Posterior vena cava (tissue), 2 donors: ENCODE data around the gene RALGPS1. TPM values are rescaled to one million over a fixed set of nuclear protein-coding genes. Genes with fewer than 3 reads are reported as not detected.

ENCODE experiments used
- DNase-seq: peaks from one replicate; pipeline ENCODE4 v3.0.0-alpha.2; 2020; ENCODE audit warnings: low spot score
- intact Hi-C, 2 donors: fragments of 100-400 bp; cut with DNase I; formaldehyde crosslinking; loops; one replicate each; pipeline versions ENCODE4 v1.14.1 to v1.14.2; 2022 to 2023
- total RNA-seq, 2 donors: library from RNA; stranded (reverse); fragmentation: NEBNext Ultra II Directional; extraction: Animal tissue kit (Norgen Biotek cat#: 25700); gene quantifications; one replicate each; pipeline ENCODE4 v1.2.1, GENCODE V29; 2021
- donor health status: DM: yes; HTN: yes; CAD: no.
- donor health status: DM: yes; HTN: yes; CAD: no.

RALGPS1 gene
- total RNA-seq, 2 donors from 2014 or later, result 6.4 to 7.8 TPM

DNA sequence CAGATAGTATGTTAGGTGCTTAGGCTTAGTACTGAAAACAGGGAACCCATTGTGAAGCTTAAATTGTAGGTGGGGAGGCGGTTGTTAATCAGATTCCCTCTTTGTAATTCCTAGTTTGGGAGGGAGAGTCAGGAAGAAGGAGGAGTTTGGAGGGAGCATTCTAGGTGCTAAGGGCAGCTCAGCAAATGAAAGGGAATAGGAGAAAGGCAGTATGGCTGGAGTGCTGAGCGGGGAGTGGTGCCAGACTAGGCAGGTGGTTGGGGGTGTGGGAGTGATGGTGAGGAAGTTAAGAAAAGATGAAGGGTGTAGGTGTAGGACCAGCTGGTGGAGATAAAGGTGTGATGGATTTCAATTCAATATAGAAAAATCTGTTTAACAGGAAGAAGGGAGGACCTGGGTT is 338.9 kb downstream of the RALGPS1 start:
- DNase-seq, result no peak
- intact Hi-C loops, result no loop called here

DNA sequence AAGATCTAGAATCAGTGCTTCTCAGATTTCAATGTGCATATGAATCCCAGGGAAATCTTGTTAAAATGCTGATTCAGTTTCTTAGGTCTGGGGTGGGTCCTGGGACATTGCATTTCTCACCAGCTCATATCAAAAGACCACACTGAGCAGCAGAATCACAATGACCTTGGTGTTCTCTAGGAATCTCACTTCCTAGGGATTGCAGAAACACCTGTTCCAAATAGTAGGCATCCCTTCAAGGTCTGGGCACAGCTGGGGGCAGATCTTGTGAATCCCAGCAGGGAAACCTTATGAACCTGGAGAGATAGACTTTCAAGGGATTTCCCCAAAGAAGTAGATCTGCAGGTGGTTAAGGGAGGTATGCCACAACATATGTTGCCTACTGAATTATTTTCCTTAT is 341.1 kb downstream of the RALGPS1 start:
- no peak for DNase-seq
- intact Hi-C loops, result no loop called here

DNA sequence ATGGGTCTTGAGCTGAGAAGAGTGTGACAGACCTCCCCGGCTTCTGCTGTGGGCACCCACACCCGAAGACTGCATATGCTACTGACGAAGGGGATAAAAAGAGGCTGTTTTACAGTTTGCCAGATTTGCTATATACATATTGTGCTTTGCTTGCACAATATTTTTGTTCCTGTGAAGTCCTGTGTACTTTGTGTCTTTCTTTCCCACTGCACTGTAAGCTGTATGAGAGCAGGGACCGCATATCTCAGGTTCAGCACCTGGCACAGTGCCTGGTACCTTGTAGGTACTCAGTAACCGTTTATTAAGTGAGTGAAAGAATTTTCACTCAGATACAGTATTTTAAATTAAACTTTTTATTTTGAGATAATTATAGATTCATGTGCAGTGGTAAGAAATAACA is 341.7 kb downstream of the RALGPS1 start:
- intact Hi-C loops, result no loop called here
- DNase-seq, result no peak

DNA sequence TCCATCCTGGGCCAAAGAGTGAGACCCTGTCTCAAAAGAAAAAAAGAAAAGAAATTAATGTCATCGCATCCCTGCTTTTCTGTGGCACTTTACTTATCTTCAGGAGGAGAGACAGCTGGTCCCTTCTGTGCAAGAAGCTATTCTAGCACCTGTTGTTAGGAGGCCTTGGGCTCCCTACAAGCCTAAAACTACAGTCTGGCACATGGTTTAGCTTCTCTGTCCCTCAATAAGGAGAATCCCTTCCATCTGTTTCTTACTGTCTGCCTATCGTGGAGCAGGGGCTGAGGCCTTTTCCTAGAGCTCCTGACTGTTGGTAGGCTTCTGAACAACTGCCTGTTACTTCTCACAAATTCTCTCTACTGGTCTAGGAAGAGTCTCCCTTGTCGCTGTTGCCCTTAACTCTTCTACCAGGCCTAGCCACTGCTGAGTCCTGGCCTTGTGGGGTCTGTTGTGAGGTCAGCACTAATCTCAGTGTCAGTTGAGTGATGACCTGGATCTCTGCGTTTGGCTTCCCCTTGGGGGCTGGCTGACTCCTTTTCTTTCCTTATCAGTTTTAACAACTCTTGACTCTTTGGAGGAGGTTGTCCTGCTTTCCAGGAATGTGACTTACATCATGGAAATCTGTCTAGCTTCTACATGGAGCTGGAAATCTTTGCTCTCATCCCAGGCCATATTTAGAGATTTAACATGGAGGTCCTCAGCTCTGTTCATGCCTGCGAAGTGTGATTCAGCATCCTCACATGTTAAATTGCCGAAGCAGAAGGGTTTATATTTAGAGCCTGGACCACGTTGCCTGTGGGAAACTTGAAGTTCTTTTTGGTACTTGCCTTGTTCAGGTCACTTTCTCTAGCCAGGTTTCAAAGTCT is 344.3 kb downstream of the RALGPS1 start:
- intact Hi-C loops, result no loop called here
- DNase-seq, result no peak

DNA sequence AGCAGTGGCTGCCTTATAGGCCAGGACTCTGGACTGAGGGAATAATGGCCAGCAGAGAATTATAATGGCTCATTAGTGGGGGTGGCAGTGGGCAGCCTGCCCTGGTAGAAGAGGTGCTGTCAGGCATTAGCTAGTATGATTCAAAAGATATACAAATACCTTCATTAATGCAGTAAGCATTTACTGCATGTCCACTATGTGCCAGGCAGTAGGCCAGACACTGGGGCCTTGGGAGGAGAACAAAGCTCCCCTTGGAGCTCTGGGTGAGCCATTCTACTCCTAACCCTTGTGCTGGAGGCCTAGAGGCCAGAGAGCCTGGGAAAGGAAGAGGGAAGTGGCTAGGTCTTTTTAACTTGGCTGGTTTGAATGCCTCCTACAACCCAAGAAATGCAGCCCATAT is 348.0 kb downstream of the RALGPS1 start:
- DNase-seq, result no peak
- intact Hi-C loops, result loop anchor here in 1 of 2 donors (10.0 kb wide), 1 partner anchor 52 kb away; no protein-coding TSS in a partner anchor

DNA sequence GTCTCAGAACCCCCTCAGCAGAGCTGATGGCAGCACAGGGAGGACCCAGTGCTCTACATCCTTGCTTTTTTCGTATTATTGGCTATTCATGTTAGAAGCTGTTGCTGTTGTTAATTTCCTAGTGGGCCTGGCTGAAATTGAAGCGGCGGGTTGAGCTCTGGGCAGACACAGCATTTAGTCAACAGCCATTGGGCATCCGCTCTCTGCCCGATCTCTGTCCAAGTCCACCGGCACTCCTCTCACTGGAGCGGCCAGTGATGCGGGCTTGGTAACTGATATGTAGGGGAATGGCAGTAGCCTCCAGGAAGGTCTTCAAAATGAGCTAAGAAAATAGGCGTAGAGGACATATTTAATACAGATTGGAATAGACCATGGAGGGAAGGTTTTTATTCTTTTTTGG is 348.7 kb downstream of the RALGPS1 start:
- no peak for DNase-seq
- intact Hi-C loops, result loop anchor here in 1 of 2 donors (10.0 kb wide), 1 partner anchor 52 kb away; no protein-coding TSS in a partner anchor

DNA sequence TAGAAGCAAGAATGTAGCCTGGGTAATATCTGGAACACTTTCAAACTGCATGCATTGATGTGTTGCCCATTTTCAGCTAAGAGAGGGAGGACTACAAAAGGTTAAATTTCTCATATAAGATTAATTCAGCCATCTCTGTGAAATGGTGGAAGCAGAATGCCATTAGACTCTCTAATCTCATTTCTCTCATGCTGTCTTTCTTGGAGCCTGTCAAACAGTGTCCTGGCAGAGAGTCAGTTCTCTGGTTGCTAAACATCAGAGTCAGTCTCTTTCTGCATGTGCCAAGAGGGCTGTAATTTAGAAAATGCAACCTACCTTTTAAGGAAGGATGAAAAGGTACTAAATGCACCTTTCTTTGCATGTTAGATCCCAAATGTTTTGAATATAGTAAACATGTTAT is 349.1 kb downstream of the RALGPS1 start:
- intact Hi-C loops, result loop anchor here in 1 of 2 donors (10.0 kb wide), 1 partner anchor 51 kb away; no protein-coding TSS in a partner anchor
- no peak for DNase-seq

DNA sequence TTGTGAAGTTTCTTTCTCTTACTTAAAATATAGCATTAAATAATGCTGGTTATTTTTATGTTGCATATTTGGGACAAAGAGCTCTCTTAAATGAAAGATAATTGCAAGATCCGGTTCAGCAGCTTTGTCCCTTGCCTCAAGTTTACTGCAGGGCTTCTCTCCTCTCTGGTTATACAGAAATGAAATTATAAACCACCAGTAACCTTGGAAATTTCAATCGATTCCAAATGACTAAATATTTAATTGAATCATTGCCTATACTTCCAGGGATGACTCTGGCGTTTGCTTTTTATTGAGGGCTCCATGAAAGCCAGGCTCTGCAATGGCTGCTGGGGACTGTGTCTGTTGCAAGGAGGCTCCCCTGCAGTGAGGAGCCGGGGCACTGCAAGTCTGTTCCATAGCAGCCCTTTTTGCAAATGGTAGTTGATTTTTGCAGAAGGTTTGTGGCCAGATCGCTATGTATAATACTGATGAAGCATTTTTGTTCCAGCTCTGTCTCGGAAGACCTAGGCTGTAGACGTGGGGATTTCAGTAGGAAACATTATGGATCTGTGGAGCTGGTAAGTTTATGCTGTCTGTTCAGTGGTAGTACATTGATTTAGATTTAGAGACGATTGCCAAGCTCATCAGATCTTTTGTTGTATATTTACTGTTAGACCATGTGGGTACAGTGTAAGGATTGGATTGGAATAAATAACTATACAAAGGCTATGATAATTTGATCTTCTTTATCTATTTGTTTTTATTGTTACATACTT is 350.1 kb downstream of the RALGPS1 start, which contains the start of gene GARNL3:
TSS of gene GARNL3 (plus strand) at position 313 of the 758 bp plus-strand sequence. CDS start at position 417, 104 bp downstream.
- DNase-seq, result no peak

DNA sequence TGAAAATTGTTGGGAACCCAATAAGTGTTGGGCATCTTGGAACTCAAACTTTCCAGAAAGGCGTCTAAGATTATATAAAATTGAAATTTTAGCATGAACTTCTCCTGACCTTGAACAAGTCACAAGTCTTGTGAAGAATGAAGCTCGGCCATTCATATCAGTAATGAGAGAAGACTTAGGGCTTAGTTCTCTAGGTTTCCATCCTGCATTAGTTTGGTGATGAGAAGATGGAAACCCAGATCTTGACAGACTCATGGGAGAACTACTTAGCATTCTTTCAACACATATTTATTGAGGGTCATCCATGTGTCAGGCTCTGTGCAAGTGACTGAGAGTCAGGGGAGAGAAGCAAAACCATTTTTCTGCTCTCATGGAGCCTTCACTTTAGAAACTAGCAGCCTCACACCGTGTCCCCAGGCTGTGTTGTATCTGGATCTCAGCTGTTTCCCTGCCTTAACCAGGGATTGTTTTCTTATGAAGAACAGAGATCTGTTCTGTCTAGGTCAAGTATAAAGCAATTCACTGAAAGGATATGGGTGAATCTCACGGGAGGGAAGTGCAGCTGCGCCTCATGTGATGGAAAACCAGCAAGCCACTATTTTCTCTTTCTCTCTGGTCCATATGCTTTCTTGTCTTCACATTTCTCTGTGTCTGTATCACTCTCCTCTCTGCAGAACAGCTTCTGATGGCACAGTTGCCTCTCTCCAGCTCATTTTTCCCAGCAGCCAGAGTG is 353.4 kb downstream of the RALGPS1 start:
- no peak for DNase-seq
- intact Hi-C loops, result loop anchor here in 1 of 2 donors (10.0 kb wide), 1 partner anchor 47 kb away; no protein-coding TSS in a partner anchor

More for the DNA sequence above, 350.1 kb downstream of the RALGPS1 start, which contains the start of gene GARNL3:
- intact Hi-C loops, result loop anchor here in 1 of 2 donors (10.0 kb wide), 1 partner anchor 50 kb away; no protein-coding TSS in a partner anchor

DNA sequence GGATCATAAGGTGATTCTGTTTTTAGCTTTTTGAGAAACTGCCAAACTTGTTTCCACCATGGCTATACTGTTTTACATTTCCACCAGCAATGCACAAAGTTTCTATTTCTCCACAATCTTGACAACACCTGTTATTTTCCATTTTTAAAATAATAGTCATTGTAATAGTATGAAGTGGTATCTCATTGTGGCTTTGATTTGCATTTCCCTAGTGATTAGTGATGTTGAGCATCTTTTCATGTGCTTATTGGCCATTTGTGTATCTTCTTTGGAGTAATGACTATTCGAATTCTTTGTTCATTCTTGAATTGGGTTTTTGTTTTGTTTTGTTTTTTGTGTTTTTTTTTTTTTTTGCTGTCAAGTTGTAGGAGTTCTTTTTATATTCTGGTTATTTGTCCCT is 354.9 kb downstream of the RALGPS1 start:
- intact Hi-C loops, result loop anchor here in 1 of 2 donors (10.0 kb wide), 1 partner anchor 45 kb away; no protein-coding TSS in a partner anchor
- no peak for DNase-seq

Other genes with a start within 250 kb of the RALGPS1 start
- gene ZBTB43, start 109.7 kb upstream of the RALGPS1 start, total RNA-seq, result 10 to 100 TPM; 15.8 to 18.0 TPM
- 1 to 10 TPM; 7.3 to 9.6 TPM for gene ZBTB34, start 54.1 kb upstream of the RALGPS1 start, total RNA-seq
- gene ANGPTL2, start 207.9 kb downstream of the RALGPS1 start, total RNA-seq, result 10 to 100 TPM; 45.7 to 55.9 TPM